Activated T-cell treated with anti-CD3 and anti-CD28 coated beads, Interleukin-2, amount 50 U/mL, for 24 hours (primary cell): Measurements from ENCODE around the gene GSTM4.
"Not testable (repeated sequence)": the region's sequence is repeated elsewhere in the genome, so short reads cannot be mapped to it uniquely, and the experiment has no call there.

Source experiments
- DNase-seq: peaks from one replicate; pipeline ENCODE4 v3.0.0-alpha.2; 2020
- H3K27ac Mint-ChIP-seq: 2 replicates; pipeline ENCODE4 v1.8.0; 2020; ENCODE audit warnings: mild to moderate bottlenecking, mixed read lengths
- H3K27me3 Mint-ChIP-seq: 2 replicates; pipeline ENCODE4 v1.8.0; 2020; ENCODE audit warnings: mixed read lengths
- H3K36me3 Mint-ChIP-seq: 2 replicates; pipeline ENCODE4 v1.8.0; 2020; ENCODE audit warnings: low read depth, mixed read lengths
- H3K4me1 Mint-ChIP-seq: 2 replicates; pipeline ENCODE4 v1.8.0; 2020; ENCODE audit warnings: low read depth, mixed read lengths
- H3K4me3 Mint-ChIP-seq: 2 replicates; pipeline ENCODE4 v1.8.0; 2020; ENCODE audit warnings: mild to moderate bottlenecking, moderate library complexity, mixed read lengths
- H3K9me3 Mint-ChIP-seq: 2 replicates; pipeline ENCODE4 v1.8.0; 2020; ENCODE audit warnings: mixed read lengths

Gene GSTM4

DNA sequence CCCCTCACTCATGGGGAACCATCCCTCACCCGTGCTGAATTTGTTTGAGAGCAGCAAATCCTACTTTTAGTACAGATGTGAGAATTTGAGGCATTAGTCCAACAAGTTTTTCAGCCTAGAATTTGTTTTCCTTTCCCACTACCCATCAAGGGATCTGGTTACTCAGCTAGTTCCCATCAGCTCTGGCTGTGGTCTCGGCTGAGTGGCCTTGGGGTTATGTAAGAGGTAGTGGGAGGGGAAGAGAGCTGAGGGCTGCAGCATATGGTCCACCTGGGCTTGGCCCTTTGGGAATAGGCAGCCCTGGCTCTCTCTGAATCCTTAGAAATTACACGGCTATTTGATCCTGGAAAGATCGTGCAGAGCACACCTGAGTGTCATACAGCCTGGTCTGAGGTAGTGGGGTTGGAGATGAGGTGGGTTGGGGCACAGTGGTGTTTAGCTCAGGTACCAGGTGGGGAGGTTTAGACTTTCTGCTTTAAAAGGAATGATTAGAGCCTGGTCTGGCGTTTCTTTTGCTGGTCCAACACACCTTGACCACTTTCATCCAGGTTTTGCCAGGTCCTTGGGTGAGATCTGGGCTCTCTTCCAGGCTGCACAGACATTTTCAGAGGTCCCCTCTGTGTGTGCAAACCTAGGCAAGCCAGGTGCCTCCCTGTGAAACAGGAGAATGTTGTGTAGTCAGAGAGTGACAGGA lies 4.2 kb downstream of the GSTM4 start:
- no peaks in the 10 kb centered on the region for H3K27me3 Mint-ChIP-seq
- no peak for DNase-seq
- H3K27ac Mint-ChIP-seq = no peak overlapping the region
- peaks cover 15% of the 10 kb centered on the region for H3K36me3 Mint-ChIP-seq
- H3K4me3 Mint-ChIP-seq = no peak overlapping the region
- peaks cover 12% of the 10 kb centered on the region for H3K4me1 Mint-ChIP-seq
- no peaks in the 10 kb centered on the region for H3K9me3 Mint-ChIP-seq

DNA sequence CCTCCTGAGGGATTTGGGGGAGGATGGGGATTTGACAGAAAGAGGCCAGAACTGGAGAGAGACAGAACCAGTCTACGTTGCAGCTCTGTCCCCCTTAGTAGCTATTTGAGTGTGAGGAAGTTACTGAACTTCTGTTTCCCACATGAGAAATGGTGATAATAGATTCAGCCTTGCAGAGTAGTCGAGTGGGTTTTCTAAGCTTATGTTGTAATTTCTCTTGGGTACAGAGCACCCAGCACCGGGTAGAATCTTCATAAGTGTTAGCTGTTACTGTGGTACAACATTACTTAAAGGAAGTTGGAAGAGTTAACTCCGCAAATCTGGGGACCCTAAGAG lies 4.8 kb downstream of the GSTM4 start:
- H3K9me3 Mint-ChIP-seq, DNase-seq, H3K27ac Mint-ChIP-seq, H3K27me3 Mint-ChIP-seq, H3K4me1 Mint-ChIP-seq, H3K4me3 Mint-ChIP-seq: not testable (repeated sequence)
- H3K36me3 Mint-ChIP-seq = peaks cover 15% of the 10 kb centered on the region

DNA sequence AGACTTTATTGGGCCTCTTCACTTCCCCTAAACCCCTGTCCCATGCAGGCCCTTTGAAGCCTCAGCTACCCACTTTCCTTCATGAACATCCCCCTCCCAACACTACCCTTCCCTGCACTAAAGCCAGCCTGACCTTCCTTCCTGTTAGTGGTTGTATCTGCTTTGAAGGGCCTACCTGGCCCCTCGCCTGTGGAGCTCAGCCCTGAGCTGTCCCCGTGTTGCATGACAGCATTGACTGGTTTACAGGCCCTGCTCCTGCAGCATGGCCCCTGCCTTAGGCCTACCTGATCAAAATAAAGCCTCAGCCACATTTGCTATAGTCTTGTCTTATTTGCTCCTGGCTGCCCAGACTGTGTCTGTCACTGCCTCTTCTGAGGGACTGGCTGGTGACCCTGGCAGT lies 5.5 kb downstream of the GSTM4 start:
- Mint-ChIP-seq H3K9me3 (no peaks in the 10 kb centered on the region), H3K4me3 (no peak overlapping the region), H3K27me3 (no peaks in the 10 kb centered on the region)

GRCh38 chr1:109664671-109665070 lies 8.8 kb downstream of the GSTM4 start:
- no peak overlapping the region for H3K4me3 Mint-ChIP-seq

More for the DNA sequence above, 5.5 kb downstream of the GSTM4 start:
- Mint-ChIP-seq H3K4me1 (peaks cover 3% of the 10 kb centered on the region), H3K27ac (no peak overlapping the region), H3K36me3 (peaks cover 13% of the 10 kb centered on the region)
- no peak for DNase-seq

DNA sequence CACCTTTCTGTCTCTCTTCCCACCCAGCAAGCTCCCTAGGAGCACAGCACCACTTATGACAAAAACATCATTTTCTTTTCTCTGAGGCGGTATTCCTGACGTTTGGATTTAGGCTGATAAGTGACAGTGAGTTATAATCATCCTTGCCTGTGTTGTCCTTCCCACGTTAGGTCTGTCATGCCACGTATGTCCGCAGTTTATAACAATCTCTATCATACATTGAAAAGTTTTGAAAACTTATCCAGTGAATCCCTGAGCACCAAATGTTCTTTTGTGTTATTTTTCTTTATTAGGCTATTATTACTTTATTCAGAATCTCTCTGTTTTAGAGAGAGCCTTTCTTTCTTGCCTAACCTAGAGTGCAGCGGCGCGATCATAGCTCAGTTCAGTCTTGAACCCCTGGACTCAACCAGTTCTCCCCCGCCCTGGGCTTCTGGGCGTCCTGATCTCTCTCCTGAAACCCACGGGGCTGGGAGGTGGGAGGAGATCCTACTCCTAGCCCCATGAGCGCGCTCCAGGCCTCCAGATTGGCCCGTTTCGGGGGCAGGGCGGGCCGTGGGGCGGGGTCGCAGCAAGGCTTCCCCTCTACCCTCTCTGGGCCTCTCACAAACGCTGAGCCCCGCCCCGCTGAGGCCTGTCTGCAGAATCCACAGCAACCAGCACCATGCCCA lies 11.7 kb downstream of the GSTM4 start, which contains the start of gene GSTM2:
Gene GSTM2, plus strand, starts transcription at position 606 of the 671 bp plus-strand sequence. Its CDS starts 59 bp downstream, at position 665.
- DNase-seq = peak; percentile 89
- H3K4me1 Mint-ChIP-seq = peaks cover 23% of the 10 kb centered on the region
- H3K27ac Mint-ChIP-seq = peak within 1 kb of the TSS; percentile 38
- H3K9me3 Mint-ChIP-seq = no peaks in the 10 kb centered on the region
- no peaks in the 10 kb centered on the region for H3K27me3 Mint-ChIP-seq
- peak within 1 kb of the TSS; percentile 77 for H3K4me3 Mint-ChIP-seq
- H3K36me3 Mint-ChIP-seq = no peaks in the 10 kb centered on the region

More at GRCh38 chr1:109664671-109665070, 8.8 kb downstream of the GSTM4 start:
- no peaks in the 10 kb centered on the region for H3K27me3 Mint-ChIP-seq
- no peaks in the 10 kb centered on the region for H3K9me3 Mint-ChIP-seq
- H3K36me3 Mint-ChIP-seq = peaks cover 5% of the 10 kb centered on the region
- DNase-seq = no peak
- peaks cover 18% of the 10 kb centered on the region for H3K4me1 Mint-ChIP-seq
- H3K27ac Mint-ChIP-seq = no peak overlapping the region

GRCh38 chr1:109668123-109668775 lies 12.3 kb downstream of the GSTM4 start:
- Mint-ChIP-seq H3K4me1 (peaks cover 23% of the 10 kb centered on the region), H3K9me3 (no peaks in the 10 kb centered on the region), H3K27me3 (no peaks in the 10 kb centered on the region), H3K4me3 (peak overlapping the region; percentile 77), H3K36me3 (no peaks in the 10 kb centered on the region), H3K27ac (peak overlapping the region; percentile 38)
- DNase-seq = no peak

DNA sequence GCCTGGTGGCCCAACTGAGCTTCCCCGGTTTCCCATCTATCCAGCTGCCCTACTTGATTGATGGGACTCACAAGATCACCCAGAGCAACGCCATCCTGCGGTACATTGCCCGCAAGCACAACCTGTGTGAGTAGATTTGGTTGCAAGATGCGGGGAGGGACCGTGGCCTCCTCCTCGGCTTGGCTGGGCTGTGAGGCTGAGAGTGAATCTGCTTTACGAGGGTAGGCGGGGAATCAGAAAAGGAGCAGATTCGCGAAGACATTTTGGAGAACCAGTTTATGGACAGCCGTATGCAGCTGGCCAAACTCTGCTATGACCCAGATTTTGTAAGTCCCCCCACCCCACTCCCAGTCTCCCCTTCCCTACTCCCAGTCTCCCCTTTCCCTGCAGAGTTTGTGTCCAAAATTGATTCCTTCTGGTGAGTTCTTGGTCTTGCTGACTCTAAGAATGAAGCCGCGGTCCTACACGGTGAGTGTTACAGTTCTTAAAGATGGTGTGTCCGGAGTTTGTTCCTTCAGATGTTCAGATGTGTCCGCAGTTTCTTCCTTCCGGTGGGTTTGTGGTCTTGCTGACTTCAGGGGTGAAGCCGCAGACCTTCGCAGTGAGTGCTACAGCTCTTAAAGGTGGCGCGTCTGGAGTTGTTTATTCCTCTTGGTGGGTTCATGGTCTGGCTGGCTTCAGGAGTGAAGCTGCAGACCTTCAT lies 13.5 kb downstream of the GSTM4 start:
- DNase-seq = no peak
- Mint-ChIP-seq H3K36me3 (no peaks in the 10 kb centered on the region), H3K4me3 (peak overlapping the region; percentile 34), H3K27me3 (no peaks in the 10 kb centered on the region), H3K27ac (no peak overlapping the region), H3K9me3 (no peaks in the 10 kb centered on the region), H3K4me1 (peaks cover 23% of the 10 kb centered on the region)

DNA sequence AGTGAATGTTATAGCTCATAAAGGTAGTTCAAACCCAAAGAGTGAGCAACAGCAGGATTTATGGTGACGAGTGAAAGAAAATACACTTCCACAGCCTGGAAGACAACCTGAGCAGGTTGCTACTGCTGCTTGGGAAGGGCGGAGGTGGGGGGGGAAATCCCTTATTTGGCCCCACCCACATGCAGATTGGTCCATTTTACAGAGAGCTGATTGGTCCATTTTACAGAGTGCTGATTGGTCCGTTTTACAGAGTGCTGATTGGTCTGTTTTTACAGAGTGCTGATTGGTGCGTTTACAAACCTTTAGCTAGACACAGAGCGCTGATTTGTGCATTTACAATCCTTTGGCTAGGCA lies 14.0 kb downstream of the GSTM4 start:
- not testable (repeated sequence) for H3K9me3 Mint-ChIP-seq, DNase-seq, H3K36me3 Mint-ChIP-seq, H3K27ac Mint-ChIP-seq, H3K27me3 Mint-ChIP-seq
- Mint-ChIP-seq H3K4me3 (peak overlapping the region; percentile 34), H3K4me1 (peaks cover 23% of the 10 kb centered on the region)

- DNase-seq = no peak
- H3K9me3 Mint-ChIP-seq = no peaks in the 10 kb centered on the region
- H3K4me1 Mint-ChIP-seq = peaks cover 23% of the 10 kb centered on the region
- H3K36me3 Mint-ChIP-seq = no peaks in the 10 kb centered on the region
- no peaks in the 10 kb centered on the region for H3K27me3 Mint-ChIP-seq
- H3K4me3 Mint-ChIP-seq = no peak overlapping the region
- H3K27ac Mint-ChIP-seq = no peak overlapping the region
Observed at GRCh38 chr1:109671067-109671466, 15.2 kb downstream of the GSTM4 start.

DNA sequence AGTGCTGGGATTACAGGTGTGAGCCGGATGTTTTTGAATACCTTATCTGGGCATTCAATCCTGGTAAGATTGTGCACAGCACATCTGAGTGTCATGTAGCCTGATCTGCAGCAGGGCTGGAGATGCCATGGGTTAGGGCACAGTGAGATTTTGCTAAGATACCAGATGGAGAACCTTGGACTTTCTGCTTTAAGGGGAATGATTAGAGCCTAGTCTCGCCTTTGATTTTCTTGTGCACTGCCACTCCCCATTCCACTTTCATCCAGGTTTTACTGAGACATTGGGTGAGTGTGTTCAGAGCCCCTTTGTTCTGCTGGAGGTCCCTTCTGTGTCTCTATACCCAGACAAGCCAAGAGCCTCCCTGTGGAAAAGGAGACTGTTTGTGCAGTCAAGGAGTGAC lies 18.0 kb downstream of the GSTM4 start:
- H3K36me3 Mint-ChIP-seq, DNase-seq, H3K4me3 Mint-ChIP-seq, H3K9me3 Mint-ChIP-seq, H3K27me3 Mint-ChIP-seq, H3K27ac Mint-ChIP-seq: not testable (repeated sequence)
- peaks cover 11% of the 10 kb centered on the region for H3K4me1 Mint-ChIP-seq

DNA sequence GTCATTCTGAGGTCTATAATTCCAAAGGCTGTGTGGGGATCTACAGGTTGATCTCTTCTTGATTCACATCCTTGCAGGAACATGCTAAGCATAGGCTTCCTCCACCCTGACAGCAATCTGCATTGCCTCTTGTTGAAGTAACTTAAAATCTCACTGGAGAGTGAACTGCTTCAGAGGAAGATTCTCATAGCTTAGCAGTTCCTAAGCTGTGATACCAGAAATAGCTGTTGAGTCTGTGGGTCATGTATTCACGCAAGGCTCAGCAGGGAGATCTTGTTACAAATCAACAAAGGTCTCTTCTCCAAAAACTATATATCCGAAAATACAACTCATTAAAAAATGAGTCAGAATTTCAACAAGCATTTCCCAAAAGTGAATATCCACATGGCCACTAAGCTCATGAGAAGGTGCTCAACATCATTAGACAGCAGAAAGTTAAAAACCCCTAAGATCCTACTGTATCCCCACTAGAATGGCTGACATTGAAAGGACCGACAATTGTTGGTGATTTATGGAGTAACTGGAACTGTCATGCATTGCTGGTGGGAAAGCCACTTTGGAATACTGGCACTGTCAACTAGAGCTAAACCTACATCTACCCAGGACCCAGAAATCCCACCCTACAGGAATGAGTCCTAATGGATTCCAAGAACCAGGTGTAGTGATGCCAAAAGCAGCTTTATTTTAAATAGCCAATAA lies 20.9 kb downstream of the GSTM4 start:
- H3K4me1 Mint-ChIP-seq, H3K4me3 Mint-ChIP-seq, H3K27me3 Mint-ChIP-seq, H3K9me3 Mint-ChIP-seq, H3K36me3 Mint-ChIP-seq, DNase-seq, H3K27ac Mint-ChIP-seq: not testable (repeated sequence)

GRCh38 chr1:109677459-109677858 lies 21.6 kb downstream of the GSTM4 start:
- Mint-ChIP-seq H3K36me3 (no peaks in the 10 kb centered on the region), H3K9me3 (no peaks in the 10 kb centered on the region), H3K4me3 (no peak overlapping the region), H3K27ac (no peak overlapping the region), H3K27me3 (no peaks in the 10 kb centered on the region), H3K4me1 (no peaks in the 10 kb centered on the region)
- no peak for DNase-seq

- not testable (repeated sequence) for H3K36me3 Mint-ChIP-seq, H3K27me3 Mint-ChIP-seq, H3K4me1 Mint-ChIP-seq, DNase-seq, H3K9me3 Mint-ChIP-seq, H3K4me3 Mint-ChIP-seq, H3K27ac Mint-ChIP-seq
Observed at GRCh38 chr1:109678637-109679036, 22.7 kb downstream of the GSTM4 start.

DNA sequence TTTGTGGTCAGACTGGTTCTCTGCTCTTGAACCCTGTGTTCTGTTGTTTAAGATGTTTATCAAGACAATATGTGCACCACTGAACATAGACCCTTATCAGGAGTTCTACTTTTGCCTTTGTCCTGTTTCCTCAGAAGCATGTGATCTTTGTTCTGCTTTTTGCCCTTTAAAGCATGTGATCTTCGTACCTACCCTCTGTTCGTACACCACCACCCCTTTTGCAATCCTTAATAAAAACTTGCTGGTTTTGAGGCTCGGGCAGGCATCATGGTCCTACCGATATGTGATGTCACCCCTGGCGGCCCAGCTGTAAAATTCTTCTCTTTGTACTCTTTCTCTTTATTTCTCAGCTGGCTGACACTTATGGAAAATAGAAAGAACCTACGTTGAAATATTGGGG lies 28.9 kb downstream of the GSTM4 start:
- Mint-ChIP-seq H3K4me1 (peaks cover 19% of the 10 kb centered on the region), H3K36me3 (peaks cover 17% of the 10 kb centered on the region)
- H3K4me3 Mint-ChIP-seq, H3K27ac Mint-ChIP-seq, H3K27me3 Mint-ChIP-seq, DNase-seq, H3K9me3 Mint-ChIP-seq: not testable (repeated sequence)
